Body of pancreas (tissue), 4 donors: ENCODE measurements around the gene ANKRD23.

Experiments
- POLR2A ChIP-seq, 3 donors: fragments of 450-650 bp; IDR thresholded peaks; one replicate each; pipeline ENCODE4 v1.6.1; 2016; ENCODE audit warnings: antibody characterized with exemption in 3 of 3, mild to moderate bottlenecking in 2 of 3
- TF ChIP-seq, protein P1 (sequence below), 7 experiments: fragments of 450-650 bp in 4 of 7; fragments of 200-600 bp in 3 of 7; sonication (generic) in 3 of 7; IDR thresholded peaks; one replicate each; pipeline ENCODE4 v1.5.1; 2016 to 2019; ENCODE audit warnings: antibody characterized with exemption in 7 of 7

GRCh38 chr2:96797066-96797625, 46.7 kb downstream of the ANKRD23 start:
- TF ChIP-seq, protein P1, sequence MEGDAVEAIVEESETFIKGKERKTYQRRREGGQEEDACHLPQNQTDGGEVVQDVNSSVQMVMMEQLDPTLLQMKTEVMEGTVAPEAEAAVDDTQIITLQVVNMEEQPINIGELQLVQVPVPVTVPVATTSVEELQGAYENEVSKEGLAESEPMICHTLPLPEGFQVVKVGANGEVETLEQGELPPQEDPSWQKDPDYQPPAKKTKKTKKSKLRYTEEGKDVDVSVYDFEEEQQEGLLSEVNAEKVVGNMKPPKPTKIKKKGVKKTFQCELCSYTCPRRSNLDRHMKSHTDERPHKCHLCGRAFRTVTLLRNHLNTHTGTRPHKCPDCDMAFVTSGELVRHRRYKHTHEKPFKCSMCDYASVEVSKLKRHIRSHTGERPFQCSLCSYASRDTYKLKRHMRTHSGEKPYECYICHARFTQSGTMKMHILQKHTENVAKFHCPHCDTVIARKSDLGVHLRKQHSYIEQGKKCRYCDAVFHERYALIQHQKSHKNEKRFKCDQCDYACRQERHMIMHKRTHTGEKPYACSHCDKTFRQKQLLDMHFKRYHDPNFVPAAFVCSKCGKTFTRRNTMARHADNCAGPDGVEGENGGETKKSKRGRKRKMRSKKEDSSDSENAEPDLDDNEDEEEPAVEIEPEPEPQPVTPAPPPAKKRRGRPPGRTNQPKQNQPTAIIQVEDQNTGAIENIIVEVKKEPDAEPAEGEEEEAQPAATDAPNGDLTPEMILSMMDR (IDR thresholded peaks at IDR 0.05): no peak
- TF ChIP-seq POLR2A (IDR thresholded peaks at IDR 0.05): no peak
